HepG2 (cell line): ENCODE measurements around the gene ATG7. TPM values are rescaled to one million over a fixed set of nuclear protein-coding genes. Genes with fewer than 3 reads are reported as not detected.

ENCODE experiments used
- ATAC-seq: fragments of 200-7000 bp; cut with Tn5 transposase; 3 replicates; pipeline ENCODE4 v1.9.1; 2020; ENCODE audit warnings: mild to moderate bottlenecking, moderate library complexity
- BruUV-seq: library from RNA; stranded (reverse); fragments of 400-500 nt; replicated peaks from 2 replicates; lab custom pipeline; 2021; lab: Mats Ljungman, UMichigan
- CTCF ChIA-PET: fragments of 300-600 bp; formaldehyde crosslinking; extraction: SDS; loops from one replicate; lab custom pipeline; 2021; ENCODE audit warnings: low total read pairs, inconsistent platforms, low intra/inter-chr PET ratio; lab: Yijun Ruan, JAX
- POLR2A ChIA-PET: fragments of 350-600 bp; sonication (Branson Sonifier 250); formaldehyde crosslinking; loops from one replicate; lab custom pipeline; 2020; ENCODE audit warnings: antibody characterized with exemption, inconsistent platforms; lab: Yijun Ruan, JAX
- DNase-seq: peaks from one replicate; pipeline ENCODE4 v3.0.0-alpha.2; 2015; ENCODE audit warnings: low spot score
- FAIRE-seq: peaks from 3 replicates; lab custom pipeline; 2011; peaks lifted over from hg19 to GRCh38; lab: Jason Lieb, UNC
- H2AFZ ChIP-seq: one replicate; pipeline ENCODE4 v1.6.1; 2011; ENCODE audit warnings: low read length, inconsistent platforms
- H3K27ac ChIP-seq: fragments of 300-600 bp; 3 replicates; pipeline ENCODE4 v1.8.0; 2011; ENCODE audit warnings: mixed run types, mild to moderate bottlenecking, mixed read lengths, low read length, inconsistent platforms; ENCODE audit not compliant: insufficient read depth; ENCODE audit errors: extremely low read length
- H3K27me3 ChIP-seq, 2 experiments: fragments of 200-600 bp in 1 of 2; 2 replicates in 1 of 2; 3 replicates in 1 of 2; pipeline versions ENCODE4 v1.6.0 to v1.8.0; 2011; ENCODE audit warnings: low read length in 2 of 2, mild to moderate bottlenecking in 2 of 2, moderate library complexity in 2 of 2, inconsistent platforms in 1 of 2; ENCODE audit not compliant: insufficient read depth in 2 of 2, control insufficient read depth in 1 of 2
- H3K36me3 ChIP-seq, 2 experiments: fragments of 200-600 bp in 1 of 2; replicated peaks in 1 of 2; 2 replicates in 1 of 2; 3 replicates in 1 of 2; pipeline versions ENCODE4 v1.5.1 to v1.8.0; 2011; ENCODE audit warnings: low read length in 2 of 2, inconsistent platforms in 1 of 2; ENCODE audit not compliant: insufficient read depth in 2 of 2, control insufficient read depth in 1 of 2
- H3K4me1 ChIP-seq: 2 replicates; pipeline ENCODE4 v1.5.1; 2012; ENCODE audit warnings: low read length, inconsistent platforms; ENCODE audit not compliant: insufficient read depth
- H3K4me2 ChIP-seq: 2 replicates; pipeline ENCODE4 v1.6.0; 2011; ENCODE audit warnings: low read depth, low read length, inconsistent platforms
- H3K4me3 ChIP-seq, 3 experiments: fragments of 200-600 bp in 1 of 3; sonication (generic), shearing (Covaris generic) in 1 of 3; replicated peaks in 1 of 3; 2 replicates each; pipeline ENCODE4 v1.5.1; 2011 to 2016; ENCODE audit warnings: low read length in 3 of 3, inconsistent platforms in 2 of 3, low read depth in 2 of 3, mild to moderate bottlenecking in 2 of 3, control low read depth in 1 of 3, mixed read lengths in 1 of 3; ENCODE audit not compliant: insufficient read depth in 1 of 3
- H3K79me2 ChIP-seq: one replicate; pipeline ENCODE4 v1.6.1; 2011; ENCODE audit warnings: low read length, inconsistent platforms; ENCODE audit not compliant: insufficient read depth
- H3K9ac ChIP-seq: 2 replicates; pipeline ENCODE4 v1.6.0; 2011; ENCODE audit warnings: mild to moderate bottlenecking, low read depth, low read length, inconsistent platforms; ENCODE audit not compliant: insufficient read depth
- H3K9me3 ChIP-seq: 2 replicates; pipeline ENCODE4 v1.5.1; 2012; ENCODE audit warnings: mild to moderate bottlenecking, low read length
- H4K20me1 ChIP-seq: 2 replicates; pipeline ENCODE4 v1.6.0; 2011; ENCODE audit warnings: inconsistent platforms, mild to moderate bottlenecking, low read length, moderate library complexity; ENCODE audit not compliant: insufficient read depth
- FOSL1 ChIP-seq: sonication (generic); formaldehyde crosslinking; IDR thresholded peaks from 2 replicates; pipeline ENCODE4 v1.9.0; 2021; ENCODE audit warnings: missing genetic modification reagents, borderline replicate concordance
- FOXC1 ChIP-seq: sonication (generic); formaldehyde crosslinking; IDR thresholded peaks from 2 replicates; pipeline ENCODE4 v1.8.0; 2022; ENCODE audit warnings: mild to moderate bottlenecking, missing genetic modification reagents, borderline replicate concordance
- KDM5A ChIP-seq: fragments of 200-600 bp; sonication (generic); IDR thresholded peaks from 2 replicates; pipeline ENCODE4 v1.7.0; 2018; ENCODE audit warnings: antibody characterized with exemption, mild to moderate bottlenecking, low read length, borderline replicate concordance
- MAFK ChIP-seq, 2 experiments: IDR thresholded peaks in 1 of 2; conservative IDR thresholded peaks in 1 of 2; 2 replicates each; pipeline ENCODE4 v1.6.1; 2011; ENCODE audit warnings: improper control_type of control experiment in 2 of 2, low read length in 2 of 2
- THYN1 ChIP-seq: sonication (generic); formaldehyde crosslinking; IDR thresholded peaks from 2 replicates; pipeline ENCODE4 v1.8.1; 2023; ENCODE audit warnings: low read depth, mild to moderate bottlenecking, moderate library complexity, missing genetic modification reagents, borderline replicate concordance
- ZNF329 ChIP-seq: sonication (generic); formaldehyde crosslinking; IDR thresholded peaks from 2 replicates; pipeline ENCODE4 v1.9.0; 2021; ENCODE audit warnings: low read depth, mild to moderate bottlenecking, missing genetic modification reagents
- ZNF674 ChIP-seq: sonication (generic); formaldehyde crosslinking; IDR thresholded peaks from 2 replicates; pipeline ENCODE4 v1.5.0; 2020; ENCODE audit warnings: low read depth, mild to moderate bottlenecking, missing genetic modification reagents
- ZNF761 ChIP-seq: sonication (generic); formaldehyde crosslinking; conservative IDR thresholded peaks from 2 replicates; pipeline ENCODE4 v1.4.0; 2020; ENCODE audit warnings: mild to moderate bottlenecking, missing genetic modification reagents
- WGBS: methylation state at CpG from one replicate; pipeline ENCODE4 v1.1.6; 2017; ENCODE audit warnings: low lambda C conversion rate; 5-methylcytosine and 5-hydroxymethylcytosine counted together
- in situ Hi-C: cut with HindIII; loops from 2 replicates; pipeline ENCODE4 v1.10.0; 2017; ENCODE audit warnings: low pct_unique_long_range_greater_than_20kb; ENCODE audit not compliant: extremely low pct_ligation_motif_present
- intact Hi-C: fragments of 100-400 bp; cut with micrococcal nuclease; formaldehyde crosslinking; loops from one replicate; pipeline ENCODE4 v1.10.0; 2022; ENCODE audit not compliant: unreplicated experiment
- polyA plus RNA-seq, 8 experiments: library from polyadenylated mRNA; depleted of rRNA in 3 of 8; stranded (reverse) in 7 of 8; unstranded in 1 of 8; fragments of >200 nt; fragmentation: Illumina TruSeq in 4 of 8; extraction: Trizol in 4 of 8; gene quantifications; 2 replicates each; pipeline versions ENCODE4 v1.2.1 to v1.2.3, GENCODE V29; 2011 to 2016; ENCODE audit warnings: low read depth in 4 of 8, missing spikeins in 1 of 8, mixed read lengths in 1 of 8; ENCODE audit not compliant: insufficient read depth in 1 of 8
- total RNA-seq, 5 experiments: library from RNA; depleted of rRNA; stranded (reverse); fragments of >200 nt; fragmentation: Illumina TruSeq; extraction: Trizol; gene quantifications; 2 replicates each; pipeline ENCODE4 v1.2.3, GENCODE V29; 2016; ENCODE audit warnings: low read depth in 1 of 5
- TF ChIP-seq, protein P1 (sequence below): sonication (generic); formaldehyde crosslinking; IDR thresholded peaks from 2 replicates; pipeline ENCODE4 v1.8.1; 2023; ENCODE audit warnings: mild to moderate bottlenecking, missing genetic modification reagents
- TF ChIP-seq, protein P2 (sequence below): sonication (generic); formaldehyde crosslinking; IDR thresholded peaks from 2 replicates; pipeline ENCODE4 v1.8.1; 2023; ENCODE audit warnings: missing genetic modification reagents, inconsistent platforms, borderline replicate concordance

The ATG7 gene
- total and polyA plus RNA-seq, 2 of the 13 experiments (the other 11 are each of a cell fraction or from before 2014, with no cell fraction given) = 7.8 to 22.1 TPM

DNA sequence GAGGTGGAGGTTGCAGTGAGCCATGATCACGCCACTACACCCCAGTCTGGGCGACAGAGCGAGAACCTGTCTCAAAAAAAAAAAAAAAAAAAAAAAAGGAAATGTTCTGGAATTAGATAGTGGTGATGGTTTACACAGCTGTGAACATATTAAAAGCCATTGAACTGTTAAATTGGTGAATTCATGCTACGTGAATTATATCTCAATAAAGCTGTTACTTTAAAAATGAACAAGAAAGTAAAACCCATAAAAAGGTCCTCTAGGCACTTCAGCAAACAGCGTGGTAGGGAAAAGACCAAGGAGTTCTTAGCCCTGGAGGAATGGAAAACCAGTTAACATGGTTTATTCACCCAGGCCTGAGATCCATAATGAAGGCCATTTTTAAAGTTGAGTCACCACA lies 180.1 kb downstream of the ATG7 start (continued):
- TF ChIP-seq, protein P1, sequence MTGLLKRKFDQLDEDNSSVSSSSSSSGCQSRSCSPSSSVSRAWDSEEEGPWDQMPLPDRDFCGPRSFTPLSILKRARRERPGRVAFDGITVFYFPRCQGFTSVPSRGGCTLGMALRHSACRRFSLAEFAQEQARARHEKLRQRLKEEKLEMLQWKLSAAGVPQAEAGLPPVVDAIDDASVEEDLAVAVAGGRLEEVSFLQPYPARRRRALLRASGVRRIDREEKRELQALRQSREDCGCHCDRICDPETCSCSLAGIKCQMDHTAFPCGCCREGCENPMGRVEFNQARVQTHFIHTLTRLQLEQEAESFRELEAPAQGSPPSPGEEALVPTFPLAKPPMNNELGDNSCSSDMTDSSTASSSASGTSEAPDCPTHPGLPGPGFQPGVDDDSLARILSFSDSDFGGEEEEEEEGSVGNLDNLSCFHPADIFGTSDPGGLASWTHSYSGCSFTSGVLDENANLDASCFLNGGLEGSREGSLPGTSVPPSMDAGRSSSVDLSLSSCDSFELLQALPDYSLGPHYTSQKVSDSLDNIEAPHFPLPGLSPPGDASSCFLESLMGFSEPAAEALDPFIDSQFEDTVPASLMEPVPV (CRISPR knock-in tag) = no peak
- TF ChIP-seq, protein P2, sequence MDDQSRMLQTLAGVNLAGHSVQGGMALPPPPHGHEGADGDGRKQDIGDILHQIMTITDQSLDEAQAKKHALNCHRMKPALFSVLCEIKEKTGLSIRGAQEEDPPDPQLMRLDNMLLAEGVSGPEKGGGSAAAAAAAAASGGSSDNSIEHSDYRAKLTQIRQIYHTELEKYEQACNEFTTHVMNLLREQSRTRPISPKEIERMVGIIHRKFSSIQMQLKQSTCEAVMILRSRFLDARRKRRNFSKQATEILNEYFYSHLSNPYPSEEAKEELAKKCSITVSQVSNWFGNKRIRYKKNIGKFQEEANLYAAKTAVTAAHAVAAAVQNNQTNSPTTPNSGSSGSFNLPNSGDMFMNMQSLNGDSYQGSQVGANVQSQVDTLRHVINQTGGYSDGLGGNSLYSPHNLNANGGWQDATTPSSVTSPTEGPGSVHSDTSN (CRISPR knock-in tag) = no peak
- TF ChIP-seq FOXC1 (CRISPR knock-in tag) = no peak
- TF ChIP-seq ZNF761 (CRISPR knock-in tag) = no peak
- no peak for TF ChIP-seq ZNF674
- TF ChIP-seq THYN1 (CRISPR knock-in tag) = no peak

DNA sequence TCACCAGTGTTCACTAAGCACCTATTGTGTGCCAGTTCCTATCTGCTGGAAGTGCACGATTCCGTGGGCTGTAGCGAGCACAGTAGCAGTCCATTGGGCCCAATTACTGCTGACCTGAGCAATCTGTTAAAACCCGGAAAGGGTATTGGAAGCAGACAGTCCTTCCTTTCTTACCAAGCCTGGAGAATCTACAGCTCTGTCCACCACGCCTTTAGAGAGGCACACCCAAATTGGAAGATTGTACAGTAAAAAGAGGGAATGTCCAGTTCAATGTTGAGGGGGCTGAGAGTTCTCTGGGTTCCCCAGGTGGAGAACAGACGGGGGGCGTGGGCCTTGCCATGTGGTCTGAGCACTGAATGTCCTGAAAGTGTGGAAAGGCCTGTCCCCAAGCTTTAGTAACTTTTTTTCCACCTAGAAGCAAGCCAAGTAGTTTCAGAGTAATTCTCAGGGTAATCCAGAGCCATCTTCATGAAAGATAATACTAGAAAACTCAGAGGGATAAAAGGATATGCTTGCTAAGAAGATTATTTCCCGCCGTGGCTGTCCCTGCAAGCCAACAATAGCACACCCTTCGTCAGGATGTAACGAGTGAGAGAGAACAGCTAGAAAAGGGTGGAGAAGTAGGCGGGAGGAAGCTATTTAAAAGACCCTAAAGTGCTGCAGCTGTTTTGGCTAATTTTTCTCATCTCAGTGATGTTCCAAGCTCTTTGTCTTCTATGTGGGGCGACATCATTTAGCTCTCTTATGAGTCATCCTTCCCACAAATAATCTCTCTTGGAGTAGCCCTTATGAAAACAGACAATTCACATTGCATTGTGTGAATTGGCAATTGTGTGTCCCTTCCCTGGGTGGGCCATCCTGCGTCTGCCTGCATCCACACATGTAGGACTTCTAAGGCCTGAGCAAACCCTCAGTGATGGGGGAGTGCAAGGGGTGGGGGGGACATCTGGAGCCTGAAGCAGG lies 181.0 kb downstream of the ATG7 start:
- TF ChIP-seq KDM5A = no peak
- TF ChIP-seq FOSL1 = no peak
- no peak for TF ChIP-seq ZNF329
- peak in 1 of 2 experiments; percentile 29; a peak in 1 of 4 replicates for TF ChIP-seq MAFK (conservative IDR thresholded peaks at IDR 0.05 in 1 of 2, IDR thresholded peaks at IDR 0.05 in 1 of 2; ENCODE audit: low read length in 2 of 2)
- no peaks in the 10 kb centered on the region for H3K4me1 ChIP-seq
- H3K27me3 ChIP-seq = no peaks in the 10 kb centered on the region
- H2AFZ ChIP-seq = no peak overlapping the region
- H3K79me2 ChIP-seq = no peaks in the 10 kb centered on the region
- ChIA-PET POLR2A (no interaction called here), CTCF (no interaction called here)
- ATAC-seq = no peak
- no peak overlapping the region for H3K9ac ChIP-seq
- H3K4me2 ChIP-seq = no peak overlapping the region
- in situ Hi-C loops = no loop called here
- intact Hi-C loops = no loop called here
- H3K9me3 ChIP-seq = no peaks in the 10 kb centered on the region
- H3K36me3 ChIP-seq = no peaks in the 10 kb centered on the region
- H3K27ac ChIP-seq = no peak overlapping the region
- no peak overlapping the region for H3K4me3 ChIP-seq
- no peaks in the 10 kb centered on the region for H4K20me1 ChIP-seq
- WGBS = 92% methylated on average over 14 of the region's 14 CpGs
- FAIRE-seq = no peak
- peak; percentile 15 for DNase-seq
- BruUV-seq = no TSS peak
